PC-9 (cell line): ENCODE results near the gene PCDHGB7.
"Not testable (repeated sequence)": the region's sequence is repeated elsewhere in the genome, so short reads cannot be mapped to it uniquely, and the experiment has no call there.

ENCODE experiments used
- EZH2 ChIP-seq: fragments of 200-600 bp; sonication (generic); IDR thresholded peaks from 2 replicates; pipeline ENCODE4 v1.8.0; 2017; ENCODE audit warnings: antibody characterized with exemption, low read depth
- TF ChIP-seq, protein P1 (sequence below): fragments of 200-600 bp; sonication (generic); conservative IDR thresholded peaks from 2 replicates; pipeline ENCODE4 v1.6.1; 2017; ENCODE audit warnings: mixed run types, antibody characterized with exemption, mild to moderate bottlenecking, moderate library complexity

DNA sequence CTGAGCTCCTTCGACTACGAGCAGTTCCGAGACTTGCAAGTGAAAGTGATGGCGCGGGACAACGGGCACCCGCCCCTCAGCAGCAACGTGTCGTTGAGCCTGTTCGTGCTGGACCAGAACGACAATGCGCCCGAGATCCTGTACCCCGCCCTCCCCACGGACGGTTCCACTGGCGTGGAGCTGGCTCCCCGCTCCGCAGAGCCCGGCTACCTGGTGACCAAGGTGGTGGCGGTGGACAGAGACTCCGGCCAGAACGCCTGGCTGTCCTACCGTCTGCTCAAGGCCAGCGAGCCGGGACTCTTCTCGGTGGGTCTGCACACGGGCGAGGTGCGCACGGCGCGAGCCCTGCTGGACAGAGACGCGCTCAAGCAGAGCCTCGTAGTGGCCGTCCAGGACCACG is 14.8 kb downstream of the PCDHGB7 start:
- TF ChIP-seq, protein P1, sequence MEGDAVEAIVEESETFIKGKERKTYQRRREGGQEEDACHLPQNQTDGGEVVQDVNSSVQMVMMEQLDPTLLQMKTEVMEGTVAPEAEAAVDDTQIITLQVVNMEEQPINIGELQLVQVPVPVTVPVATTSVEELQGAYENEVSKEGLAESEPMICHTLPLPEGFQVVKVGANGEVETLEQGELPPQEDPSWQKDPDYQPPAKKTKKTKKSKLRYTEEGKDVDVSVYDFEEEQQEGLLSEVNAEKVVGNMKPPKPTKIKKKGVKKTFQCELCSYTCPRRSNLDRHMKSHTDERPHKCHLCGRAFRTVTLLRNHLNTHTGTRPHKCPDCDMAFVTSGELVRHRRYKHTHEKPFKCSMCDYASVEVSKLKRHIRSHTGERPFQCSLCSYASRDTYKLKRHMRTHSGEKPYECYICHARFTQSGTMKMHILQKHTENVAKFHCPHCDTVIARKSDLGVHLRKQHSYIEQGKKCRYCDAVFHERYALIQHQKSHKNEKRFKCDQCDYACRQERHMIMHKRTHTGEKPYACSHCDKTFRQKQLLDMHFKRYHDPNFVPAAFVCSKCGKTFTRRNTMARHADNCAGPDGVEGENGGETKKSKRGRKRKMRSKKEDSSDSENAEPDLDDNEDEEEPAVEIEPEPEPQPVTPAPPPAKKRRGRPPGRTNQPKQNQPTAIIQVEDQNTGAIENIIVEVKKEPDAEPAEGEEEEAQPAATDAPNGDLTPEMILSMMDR, result not testable (repeated sequence)
- TF ChIP-seq EZH2, result not testable (repeated sequence)
